GM21367 (cell line): ENCODE data around the gene ZNF488.

Experiments used
- ATAC-seq: cut with Tn5 transposase; IDR thresholded peaks from one replicate; pipeline ENCODE4 v1.9.1; 2021; ENCODE audit not compliant: unreplicated experiment

ZNF488 gene

DNA sequence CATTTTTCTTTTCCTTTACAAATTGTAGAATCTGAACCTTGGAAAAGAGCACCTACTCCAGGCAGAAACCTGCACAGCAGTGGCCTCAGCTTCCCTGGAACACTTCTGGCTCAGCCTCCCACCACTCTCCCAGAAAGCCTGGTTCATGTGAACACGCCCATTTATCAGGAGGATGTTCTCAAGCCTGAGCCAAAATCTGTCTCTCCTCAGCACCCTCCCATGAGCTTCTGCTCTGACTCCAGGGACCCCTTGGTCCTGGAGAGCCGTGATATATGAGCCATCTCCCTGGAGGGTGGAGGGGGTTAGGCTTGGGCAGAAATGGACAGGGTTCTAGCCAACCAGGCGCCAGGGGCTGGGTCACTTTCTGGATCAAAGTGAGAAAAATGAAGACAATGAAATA lies 51.7 kb downstream of the ZNF488 start:
- no peak for ATAC-seq

DNA sequence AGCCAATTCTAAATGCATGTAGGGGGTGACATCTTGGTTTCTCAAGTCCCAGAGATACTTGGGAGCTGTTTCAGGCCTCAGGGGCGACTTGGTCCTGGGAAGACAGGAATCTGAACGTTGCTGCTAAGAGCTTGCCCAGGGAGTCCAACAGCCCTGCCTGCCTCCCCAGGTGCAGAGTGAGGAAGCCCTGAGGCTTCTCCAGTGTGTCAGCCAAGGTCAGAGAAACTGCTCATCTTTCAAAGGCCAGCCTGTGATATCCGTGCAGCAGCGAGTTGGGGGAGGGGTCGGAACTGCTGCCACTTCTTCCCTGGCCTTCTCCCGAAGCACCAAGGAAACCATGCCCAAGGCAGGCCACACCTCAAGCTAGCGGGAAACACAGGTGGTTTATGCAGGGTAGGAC lies 52.1 kb downstream of the ZNF488 start:
- ATAC-seq, result no peak

DNA sequence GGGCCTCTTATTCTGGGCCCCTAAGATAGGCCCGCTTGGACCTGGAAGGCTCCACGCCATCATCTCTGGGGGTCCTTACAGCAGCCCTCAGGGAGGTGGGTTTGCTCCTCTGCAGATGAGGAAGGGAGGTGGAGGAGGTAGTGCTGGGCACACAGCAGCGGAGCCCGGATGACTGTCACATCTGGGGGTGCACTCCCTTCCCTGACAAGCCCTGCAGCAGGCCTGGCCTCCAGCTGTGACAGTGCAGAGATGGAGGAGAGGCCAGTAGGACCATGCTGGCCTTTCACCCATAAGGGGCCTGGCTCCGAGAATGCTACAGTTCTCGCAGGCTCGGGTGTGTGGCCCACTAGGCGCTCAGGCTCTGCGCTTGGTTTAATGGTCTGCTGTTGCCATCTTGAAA lies 52.6 kb downstream of the ZNF488 start:
- ATAC-seq, result no peak

DNA sequence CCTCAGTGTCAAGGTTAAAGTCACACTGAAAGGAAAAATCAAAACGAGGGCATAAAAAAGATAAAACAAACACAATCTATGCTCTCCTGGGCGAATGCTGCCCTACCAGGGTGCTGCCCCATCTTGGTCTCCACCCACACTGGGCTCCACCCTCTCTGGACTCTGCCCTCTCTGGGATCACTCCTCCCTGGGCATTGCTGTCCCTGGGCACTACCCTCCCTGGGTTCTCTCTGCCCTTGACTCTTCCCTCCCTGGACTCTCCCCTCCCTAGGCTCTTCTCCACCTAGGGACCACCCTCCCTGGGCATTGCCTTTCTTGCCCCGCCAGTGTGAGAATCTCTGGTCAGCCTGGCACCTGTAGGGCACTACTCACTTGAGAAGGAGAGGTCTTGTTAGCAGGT lies 53.3 kb downstream of the ZNF488 start:
- no peak for ATAC-seq

DNA sequence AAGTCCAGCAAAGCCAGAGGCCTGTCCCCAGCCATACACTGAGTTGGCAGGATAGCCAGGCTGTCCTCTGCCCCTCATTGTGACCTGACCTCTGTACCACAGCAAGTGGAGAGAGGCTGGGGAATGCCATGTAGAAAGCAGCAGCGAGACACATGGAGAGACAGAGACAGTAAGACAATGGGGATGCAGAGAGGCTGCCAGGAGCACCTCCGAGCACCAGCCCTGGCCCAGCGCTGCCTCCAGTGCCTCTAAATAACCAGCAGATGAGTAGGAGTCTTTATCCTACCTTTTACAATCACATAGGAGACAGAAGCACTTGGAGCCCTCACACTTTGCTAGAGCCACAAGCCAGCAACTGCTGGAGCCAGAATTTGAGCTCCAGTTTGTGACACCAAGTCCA lies 53.7 kb downstream of the ZNF488 start:
- no peak for ATAC-seq

DNA sequence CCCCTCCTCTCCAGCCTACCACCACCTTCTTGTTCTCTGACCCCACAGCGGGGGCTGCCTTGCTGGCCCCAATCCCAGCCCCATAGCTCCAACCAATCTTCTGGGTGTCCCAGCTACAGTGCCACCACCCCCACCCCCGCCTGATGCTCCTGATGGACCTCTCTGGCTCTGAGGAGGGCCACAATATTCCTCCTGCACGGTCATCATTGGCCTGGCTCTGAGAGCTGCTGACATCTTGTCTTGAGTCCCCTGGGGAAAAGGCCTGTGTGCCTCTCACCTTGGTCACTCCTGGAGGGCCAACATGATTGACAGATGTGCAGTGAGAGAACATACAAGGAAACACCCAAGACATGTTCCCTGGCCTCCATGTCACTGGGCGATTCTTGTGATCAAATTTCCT lies 54.2 kb downstream of the ZNF488 start:
- no peak for ATAC-seq

DNA sequence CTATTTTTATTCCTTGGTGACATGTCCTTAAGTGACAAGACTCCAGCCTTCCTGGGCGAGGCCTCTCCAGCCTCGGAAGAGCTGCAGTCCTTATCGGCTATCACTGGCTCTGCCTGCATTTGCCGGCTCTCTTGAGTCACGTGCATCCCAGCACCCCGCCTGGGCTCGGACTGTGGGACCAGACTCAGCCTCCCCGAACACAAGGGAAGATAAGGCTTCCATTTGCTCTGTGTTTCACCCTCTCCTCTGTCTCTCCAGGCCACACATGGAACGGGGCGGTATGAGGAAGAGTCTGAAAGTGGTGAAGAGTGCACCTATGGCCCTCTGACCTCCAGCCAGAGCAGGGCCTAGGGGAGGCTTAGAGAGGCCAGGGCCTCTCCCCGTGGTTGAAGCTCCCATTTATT lies 57.2 kb downstream of the ZNF488 start:
- ATAC-seq, result no peak

DNA sequence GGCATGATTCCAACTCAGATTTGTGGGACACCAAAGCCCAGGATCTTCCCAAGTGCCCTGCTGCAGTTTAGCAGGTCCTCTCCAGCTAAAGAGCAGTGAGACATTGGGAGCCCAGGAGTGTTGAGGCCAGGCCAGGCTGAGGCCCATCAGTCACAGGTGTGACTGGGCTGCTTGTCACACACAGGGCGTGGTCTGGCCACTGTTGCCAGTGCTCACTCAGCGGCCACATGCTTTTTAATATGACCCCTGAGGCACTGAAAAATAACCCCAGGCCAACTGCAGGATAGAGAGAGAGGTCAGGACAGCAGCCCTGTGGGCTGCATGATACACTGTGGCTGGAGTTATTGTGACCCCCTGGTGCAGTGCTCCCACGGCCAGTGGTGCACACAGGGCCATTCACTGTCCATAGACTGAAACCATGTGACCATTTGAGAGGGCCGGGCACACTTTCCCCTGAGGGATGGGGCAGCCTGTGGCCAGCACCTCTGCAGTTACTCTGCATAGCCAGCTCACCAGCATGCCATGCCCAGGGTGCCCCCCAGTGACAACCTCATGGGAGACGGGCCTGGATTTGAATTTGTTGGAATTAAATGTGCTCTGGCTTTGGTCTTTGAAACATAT lies 57.7 kb downstream of the ZNF488 start:
- ATAC-seq, result no peak

DNA sequence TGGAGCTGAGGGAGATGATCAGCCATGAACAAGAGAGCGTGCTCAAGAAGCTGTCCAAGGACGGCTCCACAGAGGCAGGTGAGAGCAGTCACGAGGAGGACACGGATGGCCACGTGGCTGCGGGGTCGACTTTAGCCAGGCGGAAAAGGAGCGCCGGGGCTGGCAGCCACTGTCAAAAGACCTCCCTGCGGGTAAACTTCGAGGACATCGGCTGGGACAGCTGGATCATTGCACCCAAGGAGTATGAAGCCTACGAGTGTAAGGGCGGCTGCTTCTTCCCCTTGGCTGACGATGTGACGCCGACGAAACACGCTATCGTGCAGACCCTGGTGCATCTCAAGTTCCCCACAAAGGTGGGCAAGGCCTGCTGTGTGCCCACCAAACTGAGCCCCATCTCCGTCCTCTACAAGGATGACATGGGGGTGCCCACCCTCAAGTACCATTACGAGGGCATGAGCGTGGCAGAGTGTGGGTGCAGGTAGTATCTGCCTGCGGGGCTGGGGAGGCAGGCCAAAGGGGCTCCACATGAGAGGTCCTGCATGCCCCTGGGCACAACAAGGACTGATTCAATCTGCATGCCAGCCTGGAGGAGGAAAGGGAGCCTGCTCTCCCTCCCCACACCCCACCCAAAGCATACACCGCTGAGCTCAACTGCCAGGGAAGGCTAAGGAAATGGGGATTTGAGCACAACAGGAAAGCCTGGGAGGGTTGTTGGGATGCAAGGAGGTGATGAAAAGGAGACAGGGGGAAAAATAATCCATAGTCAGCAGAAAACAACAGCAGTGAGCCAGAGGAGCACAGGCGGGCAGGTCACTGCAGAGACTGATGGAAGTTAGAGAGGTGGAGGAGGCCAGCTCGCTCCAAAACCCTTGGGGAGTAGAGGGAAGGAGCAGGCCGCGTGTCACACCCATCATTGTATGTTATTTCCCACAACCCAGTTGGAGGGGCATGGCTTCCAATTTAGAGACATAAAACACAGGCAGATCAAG lies 58.5 kb downstream of the ZNF488 start:
- ATAC-seq, result no peak

DNA sequence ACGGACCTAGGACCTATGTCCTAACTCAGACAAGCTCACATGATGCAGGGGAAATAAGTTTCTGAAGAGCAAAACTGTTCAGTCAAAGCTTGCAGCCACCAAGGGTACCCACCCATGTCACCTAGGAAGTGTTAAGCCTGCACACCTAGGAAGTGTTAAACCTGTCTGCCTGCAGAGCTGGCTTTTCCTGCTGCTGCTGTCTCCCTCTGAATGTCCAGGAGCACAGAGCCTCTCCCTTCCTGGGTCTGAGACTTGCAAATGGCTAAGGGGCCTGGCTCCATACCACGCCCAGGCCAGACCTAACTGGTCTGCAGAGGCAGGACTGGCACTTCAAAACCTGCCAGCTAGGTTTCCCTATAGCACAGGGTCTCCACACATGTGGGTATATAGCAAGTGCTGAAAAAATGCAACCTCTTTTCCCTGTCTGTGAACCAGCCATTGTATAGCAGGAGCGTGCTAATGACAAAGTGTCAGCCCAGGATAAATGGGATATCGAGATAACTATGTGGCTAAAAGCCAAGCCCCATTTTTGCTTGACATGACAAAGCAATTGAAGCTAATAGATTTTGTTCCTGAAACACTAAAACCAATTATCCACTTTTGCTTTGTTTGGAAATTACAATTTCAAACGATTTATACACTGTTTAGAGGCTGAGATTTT lies 60.3 kb downstream of the ZNF488 start:
- no peak for ATAC-seq

DNA sequence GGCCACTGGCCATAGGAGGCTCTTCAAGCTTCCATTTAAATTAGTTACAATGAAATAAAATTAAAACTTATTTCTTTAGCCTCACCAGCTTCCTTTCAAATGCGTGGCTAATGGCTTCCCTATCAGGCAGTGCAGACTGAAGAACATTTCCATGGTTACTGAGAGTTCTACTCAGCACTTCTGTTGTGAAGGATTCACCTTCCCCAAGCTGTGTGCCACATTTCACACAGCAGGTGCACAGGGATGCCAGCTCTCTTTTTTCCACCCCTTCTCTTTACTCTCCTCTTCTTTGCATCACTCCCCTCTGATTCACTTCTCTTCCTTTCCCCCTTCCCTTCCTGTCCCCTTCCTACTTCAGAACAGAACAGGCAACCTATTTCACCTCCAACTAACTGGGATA lies 61.0 kb downstream of the ZNF488 start:
- no peak for ATAC-seq

DNA sequence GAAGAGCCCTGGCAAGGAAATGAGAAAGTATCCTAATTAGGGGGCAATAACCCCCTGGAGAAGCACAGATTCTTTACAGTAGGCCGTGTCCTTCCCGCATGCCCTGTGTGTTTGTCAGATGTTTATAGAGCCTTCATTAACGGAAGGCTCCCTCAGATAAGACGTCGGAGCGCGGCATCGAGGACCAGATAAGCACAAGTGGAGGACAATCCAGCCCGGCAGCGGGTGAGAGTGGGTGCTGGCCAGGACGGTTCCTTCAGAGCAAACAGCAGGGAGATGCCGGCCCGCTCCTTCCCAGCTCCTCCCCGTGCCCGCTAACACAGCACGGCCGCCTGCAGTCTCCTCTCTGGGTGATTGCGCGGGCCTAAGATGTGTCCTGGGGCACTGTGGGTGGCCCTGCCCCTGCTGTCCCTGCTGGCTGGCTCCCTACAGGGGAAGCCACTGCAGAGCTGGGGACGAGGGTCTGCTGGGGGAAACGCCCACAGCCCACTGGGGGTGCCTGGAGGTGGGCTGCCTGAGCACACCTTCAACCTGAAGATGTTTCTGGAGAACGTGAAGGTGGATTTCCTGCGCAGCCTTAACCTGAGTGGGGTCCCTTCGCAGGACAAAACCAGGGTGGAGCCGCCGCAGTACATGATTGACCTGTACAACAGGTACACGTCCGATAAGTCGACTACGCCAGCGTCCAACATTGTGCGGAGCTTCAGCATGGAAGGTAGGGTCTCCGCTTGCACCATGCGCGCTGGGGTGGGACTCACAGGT lies 61.6 kb downstream of the ZNF488 start, which contains the start of gene GDF2:
Gene GDF2 (plus strand): TSS at position 155 of the 762 bp plus-strand sequence. CDS start 215 bp downstream, at position 370.
- ATAC-seq, result no peak

DNA sequence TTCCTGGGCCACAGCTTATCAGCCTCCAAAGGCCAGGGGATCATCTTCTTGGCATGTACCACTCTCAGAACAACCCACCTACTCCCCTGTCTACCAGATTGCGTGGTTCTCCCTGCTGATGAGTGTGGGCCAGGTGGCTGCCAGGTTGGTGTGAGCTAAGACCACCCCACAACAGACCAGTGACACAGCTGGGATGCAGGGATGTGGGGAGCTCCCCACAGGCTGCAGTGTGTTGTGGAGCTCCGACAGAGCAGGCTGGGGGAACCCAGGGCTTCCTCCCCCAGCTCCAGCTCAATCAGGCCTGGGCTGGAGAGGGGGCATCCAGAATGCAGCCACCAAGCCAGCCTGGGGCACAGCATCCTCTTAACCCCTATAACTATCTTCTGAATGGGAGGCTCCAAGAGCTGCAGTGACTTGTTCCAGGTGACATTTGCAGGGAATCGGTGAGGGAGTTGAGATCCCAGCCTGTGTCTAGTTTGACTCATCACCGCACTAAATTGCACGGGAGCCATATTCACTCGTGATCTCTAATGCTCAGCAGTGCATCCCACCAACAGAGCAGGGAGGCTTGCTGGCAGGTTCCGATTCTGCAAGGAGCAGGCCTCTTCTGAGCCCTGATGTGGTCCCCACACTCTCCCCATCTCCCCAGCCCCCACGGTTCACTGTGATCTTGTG lies 62.4 kb downstream of the ZNF488 start:
- ATAC-seq, result no peak

DNA sequence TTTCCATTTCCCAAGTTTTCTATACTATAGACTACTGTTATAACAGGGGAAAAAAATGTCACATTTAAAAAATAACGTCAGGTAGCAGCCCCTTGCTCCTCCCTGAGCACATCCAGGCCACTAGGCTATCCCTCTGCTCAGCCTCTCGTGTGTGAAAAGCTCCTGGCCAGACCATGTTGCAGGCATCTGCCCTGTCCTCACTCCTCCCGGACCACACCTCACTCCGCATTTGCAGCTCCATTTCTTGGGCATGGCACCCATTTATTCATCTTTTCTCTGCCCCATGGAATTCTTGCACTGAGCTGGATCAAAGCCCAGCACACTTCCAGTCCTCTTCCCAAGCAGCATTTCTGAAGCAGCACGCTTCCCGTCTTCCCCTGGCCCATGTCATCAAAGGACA lies 63.3 kb downstream of the ZNF488 start:
- ATAC-seq, result no peak

DNA sequence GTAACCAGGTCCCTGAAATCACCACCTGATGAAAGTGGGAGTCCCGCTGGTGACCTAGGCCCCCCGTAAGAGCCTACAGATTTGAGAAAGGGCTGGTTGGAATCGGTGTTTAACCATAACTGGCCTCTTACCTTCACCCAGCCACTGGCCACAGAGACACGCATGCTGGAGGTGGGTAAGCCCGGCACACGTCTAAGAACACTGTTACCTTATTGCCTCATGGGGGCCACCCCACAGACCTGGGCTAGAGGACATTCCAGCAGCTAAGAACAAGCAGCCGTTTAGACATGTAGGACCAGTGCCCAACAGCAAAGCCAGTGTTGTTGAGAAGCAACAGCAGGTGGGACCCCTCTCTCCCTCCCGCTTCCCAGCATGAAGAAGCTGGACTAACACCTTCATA lies 64.3 kb downstream of the ZNF488 start:
- ATAC-seq, result no peak

DNA sequence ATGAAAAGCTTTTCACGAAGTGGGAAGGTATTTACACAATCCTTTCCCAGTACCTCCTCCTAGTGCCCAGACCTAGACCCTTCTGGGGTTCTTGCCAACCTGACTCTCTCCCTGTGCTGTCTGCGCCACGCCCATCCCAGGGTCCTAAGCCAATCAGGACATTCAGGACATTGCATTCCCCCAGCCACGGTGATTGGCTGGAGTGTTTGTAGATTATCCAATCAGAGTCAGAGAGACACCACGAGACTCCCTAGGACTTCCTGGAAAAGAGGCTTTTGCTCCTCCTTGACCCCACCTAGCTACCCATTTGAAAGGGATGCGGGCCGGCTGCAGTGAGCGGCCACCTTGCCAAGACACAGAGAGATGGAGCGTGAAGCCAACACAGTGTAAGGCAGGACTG lies 65.4 kb downstream of the ZNF488 start:
- ATAC-seq, result no peak

DNA sequence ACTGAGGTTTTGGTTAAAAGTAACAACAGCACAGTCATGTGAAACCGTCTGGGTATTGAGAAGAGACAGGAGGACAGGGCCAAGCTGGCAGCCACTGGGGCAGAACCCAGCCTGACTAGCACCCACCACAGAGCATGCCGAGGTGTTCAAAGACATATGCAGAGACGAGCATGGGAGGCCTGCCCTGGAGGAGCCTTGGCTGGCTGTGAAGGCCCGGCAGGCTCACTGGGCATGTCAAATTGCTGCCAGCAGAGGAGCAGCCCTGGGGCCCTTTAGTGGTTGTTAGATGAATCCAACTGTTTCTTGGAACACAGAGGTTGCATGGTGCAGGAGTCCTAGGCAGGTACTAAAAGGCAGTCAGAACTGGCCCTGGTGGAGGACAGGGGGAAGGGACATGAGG lies 66.8 kb downstream of the ZNF488 start:
- no peak for ATAC-seq

DNA sequence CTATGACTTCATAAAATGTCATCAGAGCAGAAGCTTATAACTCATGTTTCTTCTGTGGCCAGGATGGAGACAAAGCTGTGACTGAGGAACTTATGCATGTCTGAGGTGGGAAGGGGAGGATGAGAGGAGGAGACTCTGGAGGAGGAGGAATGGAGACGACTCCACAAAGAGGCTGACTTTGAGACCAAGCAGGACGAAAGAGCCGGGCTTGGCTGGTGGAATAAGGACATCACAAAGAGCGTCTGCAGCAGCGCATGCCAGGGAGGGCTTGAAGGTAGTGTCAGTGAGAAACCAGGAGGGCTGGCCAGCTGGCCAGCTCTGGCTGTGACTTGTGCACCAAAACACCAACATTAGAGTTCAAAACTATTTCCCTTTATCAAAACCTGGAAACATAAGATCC lies 68.0 kb downstream of the ZNF488 start:
- ATAC-seq, result no peak
